HepG2 (cell line): Measurements from ENCODE around the gene FAM174C. TPM values are rescaled to one million over a fixed set of nuclear protein-coding genes. Genes with fewer than 3 reads are reported as not detected.

Source experiments
- ARID2 ChIP-seq: sonication (generic); formaldehyde crosslinking; IDR thresholded peaks from 2 replicates; pipeline ENCODE4 v1.8.1; 2022; ENCODE audit warnings: mild to moderate bottlenecking, missing genetic modification reagents, borderline replicate concordance
- CBX5 ChIP-seq: sonication (generic); formaldehyde crosslinking; IDR thresholded peaks from 2 replicates; pipeline ENCODE4 v1.4.0; 2020; ENCODE audit warnings: missing genetic modification reagents, borderline replicate concordance
- CC2D1A ChIP-seq: sonication (generic); formaldehyde crosslinking; IDR thresholded peaks from 2 replicates; pipeline ENCODE4 v1.8.1; 2023; ENCODE audit warnings: mild to moderate bottlenecking, missing genetic modification reagents
- CSRNP2 ChIP-seq: sonication (generic); formaldehyde crosslinking; conservative IDR thresholded peaks from 2 replicates; pipeline ENCODE4 v1.8.0; 2022; ENCODE audit warnings: low read depth, missing genetic modification reagents
- EHMT2 ChIP-seq: fragments of 200-600 bp; sonication (generic); IDR thresholded peaks from 2 replicates; pipeline ENCODE4 v1.7.0; 2017; ENCODE audit warnings: antibody characterized with exemption, low read depth, low read length, borderline replicate concordance
- HDAC1 ChIP-seq: sonication (generic); formaldehyde crosslinking; IDR thresholded peaks from 2 replicates; pipeline ENCODE4 v1.5.1; 2020; ENCODE audit warnings: mild to moderate bottlenecking, missing genetic modification reagents
- HMG20B ChIP-seq: conservative IDR thresholded peaks from 2 replicates; pipeline ENCODE4 v1.6.1; 2016; ENCODE audit warnings: missing genetic modification reagents, missing compliant biosample characterization
- NAIF1 ChIP-seq: sonication (generic); formaldehyde crosslinking; IDR thresholded peaks from 2 replicates; pipeline ENCODE4 v1.5.0; 2020; ENCODE audit warnings: mild to moderate bottlenecking, missing genetic modification reagents, borderline replicate concordance
- NFYC ChIP-seq: IDR thresholded peaks from 2 replicates; pipeline ENCODE4 v1.6.1; 2016; ENCODE audit warnings: missing genetic modification reagents, missing compliant biosample characterization
- RBM39 ChIP-seq: fragments of 200-400 bp; formaldehyde crosslinking; IDR thresholded peaks from one replicate; pipeline ENCODE4 v1.6.1; 2018; ENCODE audit warnings: antibody characterized with exemption, mild to moderate bottlenecking, low read depth, low read length; ENCODE audit not compliant: poor library complexity, severe bottlenecking
- RORA ChIP-seq: sonication (generic); formaldehyde crosslinking; IDR thresholded peaks from 2 replicates; pipeline ENCODE4 v1.5.0; 2020; ENCODE audit warnings: mild to moderate bottlenecking, missing genetic modification reagents, moderate library complexity
- THAP7 ChIP-seq: sonication (generic); formaldehyde crosslinking; IDR thresholded peaks from 2 replicates; pipeline ENCODE4 v1.8.1; 2023; ENCODE audit warnings: mild to moderate bottlenecking, missing genetic modification reagents
- THRA ChIP-seq: sonication (generic); formaldehyde crosslinking; IDR thresholded peaks from 2 replicates; pipeline ENCODE4 v1.4.0; 2020; ENCODE audit warnings: missing genetic modification reagents, borderline replicate concordance
- TOPORS ChIP-seq: sonication (generic); formaldehyde crosslinking; IDR thresholded peaks from 2 replicates; pipeline ENCODE4 v1.8.0; 2023; ENCODE audit warnings: mild to moderate bottlenecking, missing genetic modification reagents
- ZBTB26 ChIP-seq: IDR thresholded peaks from 2 replicates; pipeline ENCODE4 v1.6.1; 2016; ENCODE audit warnings: missing compliant biosample characterization, missing genetic modification reagents, borderline replicate concordance
- ZFP36 ChIP-seq: fragments of 150-350 bp; IDR thresholded peaks from 2 replicates; pipeline ENCODE4 v1.6.1; 2018; ENCODE audit warnings: borderline replicate concordance, low read length, low read depth; ENCODE audit not compliant: partially characterized antibody
- ZNF10 ChIP-seq: sonication (generic); formaldehyde crosslinking; IDR thresholded peaks from 2 replicates; pipeline ENCODE4 v1.4.0; 2020; ENCODE audit warnings: mild to moderate bottlenecking, low read depth, missing genetic modification reagents, borderline replicate concordance
- ZNF232 ChIP-seq: sonication (generic); formaldehyde crosslinking; IDR thresholded peaks from 2 replicates; pipeline ENCODE4 v1.4.0; 2020; ENCODE audit warnings: missing genetic modification reagents, borderline replicate concordance
- ZNF362 ChIP-seq: sonication (generic); formaldehyde crosslinking; IDR thresholded peaks from 2 replicates; pipeline ENCODE4 v1.4.0; 2020; ENCODE audit warnings: missing genetic modification reagents, mild to moderate bottlenecking, borderline replicate concordance
- ZNF496 ChIP-seq: sonication (generic); formaldehyde crosslinking; IDR thresholded peaks from 2 replicates; pipeline ENCODE4 v1.8.1; 2023; ENCODE audit warnings: mild to moderate bottlenecking, moderate library complexity, missing genetic modification reagents; ENCODE audit not compliant: insufficient replicate concordance
- polyA plus RNA-seq, 8 experiments: library from polyadenylated mRNA; depleted of rRNA in 3 of 8; stranded (reverse) in 7 of 8; unstranded in 1 of 8; fragments of >200 nt; fragmentation: Illumina TruSeq in 4 of 8; extraction: Trizol in 4 of 8; gene quantifications; 2 replicates each; pipeline versions ENCODE4 v1.2.1 to v1.2.3, GENCODE V29; 2011 to 2016; ENCODE audit warnings: low read depth in 4 of 8, missing spikeins in 1 of 8, mixed read lengths in 1 of 8; ENCODE audit not compliant: insufficient read depth in 1 of 8
- total RNA-seq, 5 experiments: library from RNA; depleted of rRNA; stranded (reverse); fragments of >200 nt; fragmentation: Illumina TruSeq; extraction: Trizol; gene quantifications; 2 replicates each; pipeline ENCODE4 v1.2.3, GENCODE V29; 2016; ENCODE audit warnings: low read depth in 1 of 5

Gene FAM174C
- total and polyA plus RNA-seq, 2 of the 13 experiments (the other 11 are each of a cell fraction or from before 2014, with no cell fraction given), result 19.5 to 31.3 TPM

- no peak for TF ChIP-seq EHMT2
- no peak for TF ChIP-seq HMG20B (CRISPR knock-in tag)
- no peak for TF ChIP-seq NFYC (CRISPR knock-in tag)
- no peak for TF ChIP-seq THRA (CRISPR knock-in tag)
- TF ChIP-seq ZBTB26 (CRISPR knock-in tag), result no peak
- no peak; the same call in 1 of the 2 replicates for TF ChIP-seq ZNF362 (CRISPR knock-in tag)
- TF ChIP-seq ZNF496 (CRISPR knock-in tag), result no peak
- peak; percentile 50; the same call in 1 of the 2 replicates for TF ChIP-seq ZNF232
- no peak for TF ChIP-seq THAP7 (CRISPR knock-in tag)
- TF ChIP-seq NAIF1, result no peak
- 0 out of 2 replicates have a peak, but pooled peaks have one; percentile 14 for TF ChIP-seq CBX5 (CRISPR knock-in tag)
- TF ChIP-seq TOPORS (CRISPR knock-in tag), result no peak
- no peak for TF ChIP-seq ZFP36
- no peak for TF ChIP-seq CC2D1A (CRISPR knock-in tag)
- no peak for TF ChIP-seq ARID2 (CRISPR knock-in tag)
- no peak for TF ChIP-seq CSRNP2 (CRISPR knock-in tag)
- no peak for TF ChIP-seq ZNF10 (CRISPR knock-in tag)
- TF ChIP-seq HDAC1 (CRISPR knock-in tag), result peak; percentile 83
- TF ChIP-seq RORA (CRISPR knock-in tag), result no peak
- peak; percentile 38 for TF ChIP-seq RBM39
Observed at GRCh38 chr19:1248139-1248785, 27.1 kb upstream of the FAM174C start, which contains the start of gene MIDN (continued).
